GM12865 (cell line): ENCODE results near the gene ANKRD23.

ENCODE experiments used
- DNase-seq: peaks from one replicate; pipeline ENCODE4 v3.0.0; 2010; ENCODE audit warnings: low read depth
- H3K4me3 ChIP-seq: 2 replicates; pipeline ENCODE4 v1.5.1; 2011; ENCODE audit warnings: mild to moderate bottlenecking, low read depth, low read length, control low read depth
- CTCF ChIP-seq: IDR thresholded peaks from 2 replicates; pipeline ENCODE4 v1.5.1; 2011; ENCODE audit warnings: low read length, control low read depth, low read depth, inconsistent platforms; ENCODE audit not compliant: insufficient read depth; ENCODE audit errors: missing control alignments

ANKRD23 gene

GRCh38 chr2:96819876-96820511 is 23.8 kb downstream of the ANKRD23 start:
- no peak overlapping the region for H3K4me3 ChIP-seq
- no peak for DNase-seq
- no peak for TF ChIP-seq CTCF

DNA sequence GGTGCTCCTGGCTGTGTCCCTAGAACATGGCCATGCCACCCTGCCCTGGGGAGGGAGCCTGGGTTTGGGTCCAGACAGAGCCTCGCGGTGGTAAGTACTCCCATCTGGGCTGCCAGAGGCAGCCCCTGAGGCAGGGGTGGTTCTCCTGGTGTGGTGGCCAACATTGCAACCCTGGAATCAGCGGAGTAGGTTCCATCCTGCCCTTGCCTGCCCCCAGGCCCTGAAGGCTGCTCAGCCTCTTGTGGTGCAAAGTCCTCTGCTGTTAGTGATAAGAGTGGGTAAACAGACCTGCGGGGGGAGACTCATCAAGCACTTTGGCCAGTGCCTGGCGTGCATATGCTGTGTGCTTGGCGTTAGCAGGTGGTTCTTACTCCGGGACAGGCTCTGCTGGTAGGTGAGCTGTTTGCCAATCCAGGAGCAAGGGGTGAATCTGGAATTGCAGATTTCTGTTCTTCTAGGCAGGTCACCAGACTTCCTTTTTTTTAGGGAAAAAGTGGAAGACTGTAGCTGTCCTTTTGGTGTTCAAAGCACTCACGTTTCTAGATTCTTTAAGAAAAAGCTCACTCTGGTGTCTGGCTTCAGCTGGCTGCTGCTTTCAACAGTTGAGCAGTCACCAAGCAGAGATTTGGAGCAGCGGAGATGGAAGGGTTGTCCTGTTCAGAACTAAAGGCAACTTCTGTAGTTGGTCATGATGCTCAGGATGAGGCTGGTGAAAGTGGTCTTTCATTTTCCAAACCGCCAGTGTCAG is 24.5 kb downstream of the ANKRD23 start:
- H3K4me3 ChIP-seq = no peak overlapping the region
- DNase-seq = no peak
- TF ChIP-seq CTCF = no peak

DNA sequence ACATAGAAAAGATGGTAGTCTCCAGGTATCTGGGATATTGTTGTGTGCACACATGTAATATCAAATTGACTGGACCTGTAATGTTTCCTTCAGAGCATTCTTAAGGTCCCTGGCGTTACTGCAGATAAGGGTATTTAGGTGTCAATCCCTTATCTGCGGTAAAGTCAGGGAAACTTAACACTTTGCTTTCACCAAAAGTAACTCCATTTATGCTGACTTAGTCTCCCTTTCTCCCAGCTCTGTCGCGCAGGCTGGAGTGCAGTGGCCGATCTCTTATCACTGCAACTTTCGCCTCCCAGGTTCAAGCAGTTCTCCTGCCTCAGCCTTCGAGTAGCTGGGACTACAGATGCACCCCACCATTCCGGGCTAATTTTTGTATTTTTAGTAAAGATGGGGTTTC is 25.9 kb downstream of the ANKRD23 start:
- TF ChIP-seq CTCF = no peak
- no peak overlapping the region for H3K4me3 ChIP-seq
- DNase-seq = no peak

- DNase-seq = peak; percentile 16
- peak overlapping the region; percentile 53 for H3K4me3 ChIP-seq
- TF ChIP-seq CTCF = no peak
These were observed 26.8 kb downstream of the ANKRD23 start for GRCh38 chr2:96816836-96817702.

DNA sequence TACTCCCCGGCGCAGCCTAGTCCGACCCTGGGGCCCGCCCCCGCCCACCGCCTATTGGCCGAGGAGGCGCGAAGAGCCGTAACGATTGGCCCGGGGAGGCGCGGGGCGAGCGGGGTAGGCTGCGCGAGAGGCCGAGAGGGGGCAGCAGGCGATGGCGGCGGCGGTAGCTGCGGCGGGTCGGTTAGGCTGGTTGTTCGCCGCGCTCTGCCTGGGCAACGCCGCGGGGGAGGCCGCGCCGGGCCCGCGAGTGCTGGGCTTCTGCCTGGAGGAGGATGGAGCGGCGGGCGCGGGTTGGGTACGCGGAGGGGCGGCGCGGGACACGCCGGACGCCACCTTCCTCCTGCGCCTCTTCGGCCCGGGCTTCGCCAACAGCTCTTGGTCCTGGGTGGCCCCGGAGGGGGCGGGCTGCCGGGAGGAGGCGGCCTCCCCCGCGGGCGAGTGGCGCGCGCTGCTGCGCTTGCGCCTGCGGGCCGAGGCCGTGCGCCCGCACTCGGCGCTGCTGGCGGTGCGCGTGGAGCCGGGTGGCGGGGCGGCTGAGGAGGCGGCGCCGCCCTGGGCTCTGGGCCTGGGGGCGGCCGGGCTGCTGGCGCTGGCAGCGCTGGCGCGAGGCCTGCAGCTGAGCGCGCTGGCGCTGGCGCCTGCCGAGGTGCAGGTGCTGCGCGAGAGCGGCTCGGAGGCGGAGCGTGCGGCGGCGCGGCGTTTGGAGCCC is 27.5 kb downstream of the ANKRD23 start, which contains the start of gene CNNM3:
Gene CNNM3 (plus strand): TSS at position 142 of the 709 bp plus-strand sequence. CDS start 10 bp downstream, at position 152.
- H3K4me3 ChIP-seq = peak within 1 kb of the TSS; percentile 68
- DNase-seq = peak; percentile 96
- peak; percentile 61 for TF ChIP-seq CTCF
